GM18526 (cell line): ENCODE data around the gene CFI.

ENCODE experiments used
- POLR2A ChIP-seq: IDR thresholded peaks from 3 replicates; pipeline ENCODE4 v1.6.1; 2011; ENCODE audit not compliant: insufficient read length; ENCODE audit errors: extremely low read depth

The CFI gene

DNA sequence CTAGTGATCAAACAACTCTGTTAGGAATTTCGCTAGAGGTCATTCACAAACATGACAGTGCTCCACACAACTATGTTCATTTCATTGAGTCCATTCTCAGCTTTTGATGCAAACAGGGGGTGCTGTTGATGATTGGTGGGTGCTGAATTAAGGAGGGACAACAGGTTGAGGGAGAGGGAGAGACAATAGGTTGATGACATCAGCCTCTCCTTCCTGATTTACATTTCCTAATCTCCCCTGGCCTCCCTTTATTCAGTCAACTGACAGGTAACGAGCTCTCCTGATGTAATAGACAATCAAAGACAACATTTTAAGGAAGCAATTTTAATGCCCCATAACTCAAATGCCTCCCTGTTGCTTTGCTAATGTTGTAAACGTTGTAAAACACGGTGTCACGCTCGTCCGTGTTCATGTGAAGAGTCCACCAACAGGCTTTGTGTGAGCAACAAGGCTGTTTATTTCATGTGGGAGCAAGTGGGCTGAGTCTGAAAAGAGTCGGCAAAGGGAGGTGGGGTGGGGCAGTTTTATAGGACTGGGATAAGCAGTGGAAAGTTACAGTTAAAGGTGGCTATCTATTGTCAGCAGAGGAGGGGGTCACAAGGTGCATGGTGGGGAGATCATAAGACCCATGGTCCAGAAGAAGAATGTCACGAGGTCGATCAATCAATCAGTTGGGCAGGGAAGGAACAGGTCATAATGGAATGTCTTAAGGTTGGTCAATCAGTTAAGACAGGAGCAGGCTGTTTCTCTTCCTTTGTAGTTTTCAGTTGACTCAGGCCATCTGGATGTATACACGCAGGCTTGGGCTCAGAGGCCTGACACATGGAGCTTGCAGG lies 9.0 kb upstream of the CFI start:
- no peak for TF ChIP-seq POLR2A

DNA sequence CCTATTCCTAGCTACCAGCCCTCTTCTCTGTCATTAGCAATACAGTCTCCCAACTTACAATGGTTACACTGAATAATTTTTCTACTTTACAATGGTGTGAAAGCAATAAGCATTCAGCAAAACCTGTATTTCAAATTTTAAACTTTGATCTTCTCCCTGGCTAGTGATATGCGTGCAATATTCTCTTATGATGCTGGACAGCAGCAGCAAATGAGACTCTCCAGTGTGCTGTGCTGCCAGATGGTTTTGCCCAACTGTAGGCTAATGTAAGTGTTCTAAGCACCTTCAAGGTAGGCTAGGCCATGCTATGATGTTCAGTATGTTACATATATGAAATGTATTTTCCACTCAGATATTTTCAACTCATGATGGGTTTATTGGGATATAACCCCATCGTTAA lies 7.9 kb upstream of the CFI start:
- no peak for TF ChIP-seq POLR2A

DNA sequence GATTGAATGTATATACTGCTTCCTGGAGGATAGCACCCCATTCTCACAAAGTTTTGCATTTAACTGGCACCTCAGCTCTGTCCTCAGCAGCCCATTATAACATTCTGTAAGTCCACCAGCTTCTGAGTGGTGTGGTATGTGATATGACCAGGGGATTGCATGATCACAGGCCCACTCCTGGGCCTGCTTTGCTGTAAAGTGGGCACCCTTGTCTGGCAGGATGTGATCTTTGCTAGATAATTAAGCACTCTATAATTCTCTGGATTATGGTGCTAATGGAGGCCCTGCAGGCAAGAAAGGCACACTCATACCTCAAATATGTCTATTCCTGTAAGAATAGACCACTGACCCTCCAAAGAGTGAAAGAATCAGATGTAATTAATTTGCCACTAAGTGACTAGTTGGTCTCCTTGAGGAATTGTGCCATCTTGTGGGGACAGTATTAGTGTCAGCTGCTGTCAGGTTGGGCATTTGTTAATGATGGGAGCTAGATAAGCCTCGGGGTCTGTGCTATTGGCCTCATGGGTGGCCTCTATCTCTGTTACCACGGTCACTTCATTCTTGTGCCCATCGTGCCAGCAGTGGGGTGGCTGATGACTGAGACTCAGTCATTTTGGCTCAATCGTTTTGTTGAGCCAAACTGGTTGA lies 2.2 kb upstream of the CFI start:
- TF ChIP-seq POLR2A, result no peak

DNA sequence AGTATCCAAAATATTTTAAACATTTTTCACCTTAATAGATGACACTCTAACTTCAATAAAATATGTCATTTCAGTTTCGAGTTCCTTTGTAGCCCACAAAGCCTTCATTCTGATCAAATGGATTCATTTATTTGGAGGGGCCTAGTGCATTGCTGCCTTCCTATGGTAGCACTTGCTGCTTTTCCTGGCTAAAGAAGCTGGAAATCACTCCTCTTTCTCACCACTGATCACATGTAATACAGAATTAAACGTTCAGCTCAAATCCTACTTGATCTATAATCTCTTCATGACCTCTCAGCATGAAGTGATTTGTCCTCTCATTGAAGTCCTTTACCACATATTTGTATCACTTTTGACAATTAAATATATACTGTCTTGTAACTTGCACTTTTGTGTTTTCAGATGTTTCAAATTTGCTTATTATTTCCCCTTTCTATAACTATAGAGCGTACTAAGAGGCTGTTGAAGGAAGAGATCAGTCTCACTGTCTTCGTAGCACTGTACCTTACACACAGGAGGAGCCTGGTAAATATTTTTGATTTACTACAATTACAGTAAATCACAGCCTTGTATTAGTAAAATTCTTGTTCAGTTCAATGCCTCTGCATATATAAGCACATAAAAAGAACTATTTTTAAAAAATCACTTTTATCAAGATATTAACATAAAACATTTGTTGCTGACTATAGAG lies 555 bp downstream of the CFI start:
- TF ChIP-seq POLR2A, result no peak

DNA sequence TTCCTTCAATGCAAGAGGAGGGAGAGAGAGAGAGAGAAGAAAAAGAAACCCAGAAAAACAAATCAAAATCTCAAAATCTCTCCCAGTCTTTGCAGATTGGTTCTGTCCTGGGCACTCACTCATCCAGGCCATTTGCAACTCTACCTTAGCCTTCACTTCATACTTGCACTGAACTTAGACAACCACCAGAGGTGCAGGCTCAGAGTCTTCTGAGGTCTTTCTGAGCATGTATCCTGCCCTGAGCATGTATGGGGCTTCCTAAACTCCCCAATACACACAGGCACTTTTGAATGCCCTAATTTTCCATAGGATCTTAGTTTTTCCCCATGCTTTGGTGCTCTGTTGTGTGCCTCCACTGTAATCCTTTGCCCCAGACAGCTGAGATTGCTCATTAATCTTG lies 2.9 kb downstream of the CFI start:
- no peak for TF ChIP-seq POLR2A

DNA sequence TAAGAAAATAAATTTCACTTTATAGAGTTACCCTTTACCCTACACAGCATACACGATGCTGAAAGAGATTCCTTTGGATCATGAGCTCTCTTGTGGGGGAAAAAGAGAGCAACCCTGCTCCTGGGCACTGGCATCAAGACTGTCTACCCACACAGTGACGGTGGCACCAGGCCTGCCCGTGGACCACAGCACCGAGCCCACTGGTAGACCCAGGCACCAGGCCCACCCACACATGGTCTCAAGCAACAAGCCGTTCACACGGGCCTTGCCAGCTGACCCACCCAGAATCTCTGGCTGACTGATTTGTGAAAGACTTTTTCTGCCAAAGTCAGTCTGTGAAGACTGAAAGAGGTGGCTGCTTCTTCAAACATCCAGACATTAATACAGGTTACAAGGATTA lies 6.7 kb downstream of the CFI start:
- TF ChIP-seq POLR2A, result no peak

DNA sequence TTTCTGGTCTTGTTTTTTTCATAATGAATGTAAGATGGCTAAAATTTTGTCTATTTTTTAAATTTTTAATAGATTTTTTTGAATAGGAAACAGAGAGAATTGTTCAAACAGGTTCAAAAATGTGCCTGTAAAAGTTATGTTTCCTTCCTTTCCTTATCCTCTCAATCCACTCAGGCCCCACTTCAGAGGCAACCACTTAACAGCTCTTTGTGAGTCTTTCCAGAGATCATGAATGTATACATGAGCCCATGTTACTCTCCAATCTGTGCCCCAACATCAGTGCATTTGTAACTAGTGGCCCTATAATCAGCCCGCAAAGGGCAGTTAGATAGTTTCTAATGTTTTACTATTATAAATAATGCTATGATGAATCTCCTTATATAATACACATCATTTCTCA lies 14.0 kb downstream of the CFI start:
- TF ChIP-seq POLR2A, result no peak

DNA sequence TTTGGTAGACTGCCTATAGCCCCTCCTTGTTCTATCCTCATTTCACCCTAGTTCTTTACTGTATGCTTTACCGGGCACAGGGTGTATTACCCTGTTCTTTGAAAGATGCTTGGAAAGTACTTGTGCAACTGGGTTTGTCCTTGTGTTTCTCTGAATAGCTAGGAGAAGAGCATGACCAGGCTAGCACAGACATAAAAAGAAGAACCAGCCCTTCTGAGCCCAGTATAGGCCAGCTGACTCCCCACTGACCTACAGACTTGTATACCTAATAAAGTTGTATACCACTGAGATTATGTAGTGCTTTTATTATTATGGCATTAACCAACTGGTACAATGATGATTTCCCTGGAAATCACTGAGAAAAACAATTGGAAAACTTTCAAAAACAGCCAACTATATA lies 15.0 kb downstream of the CFI start:
- no peak for TF ChIP-seq POLR2A

DNA sequence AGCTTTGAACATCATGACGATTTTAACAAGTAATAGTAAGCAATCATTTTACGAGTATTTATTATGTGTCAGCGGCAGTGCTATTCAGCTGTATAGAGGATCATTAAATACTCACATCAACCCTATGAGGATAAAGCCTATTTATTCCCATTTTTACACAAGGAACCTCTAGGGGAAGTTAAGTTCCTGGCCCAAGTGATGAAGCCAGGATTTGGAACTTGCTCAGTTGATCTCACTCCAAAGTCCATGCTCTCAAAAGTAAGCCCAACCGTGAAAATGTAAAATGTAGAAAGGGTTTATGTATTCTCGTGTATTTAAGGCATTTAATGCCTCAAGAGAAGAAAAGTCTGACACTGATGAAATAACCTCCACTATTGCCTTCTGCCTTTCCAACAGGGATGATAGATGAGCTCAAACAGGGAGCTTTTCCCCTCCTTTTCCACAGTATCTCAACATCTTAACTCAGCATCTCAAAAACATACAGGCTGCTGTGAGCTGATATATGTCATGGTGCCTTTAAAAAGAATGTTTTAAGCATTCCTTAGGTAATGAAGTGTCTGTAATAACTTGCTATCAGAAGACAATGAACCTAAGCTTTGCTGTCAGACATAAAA lies 36.9 kb downstream of the CFI start:
- TF ChIP-seq POLR2A, result no peak

DNA sequence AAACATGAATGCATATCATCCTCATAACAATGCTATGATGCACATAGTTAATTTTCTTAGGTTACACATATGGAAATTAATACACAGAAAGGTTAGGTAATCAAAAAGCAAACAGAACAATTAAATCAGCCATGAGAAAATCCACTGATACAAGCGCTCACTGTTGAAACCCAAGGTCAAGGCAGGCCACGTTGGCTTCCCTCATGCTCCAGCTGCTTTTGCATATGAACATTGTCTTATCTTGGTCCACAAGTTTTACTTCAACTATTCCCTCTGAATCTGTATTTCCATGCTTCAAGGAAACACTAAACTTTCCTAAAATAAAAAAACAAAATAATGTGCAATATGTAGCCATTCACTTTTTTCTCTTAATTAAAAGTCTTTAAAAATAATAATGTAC lies 37.4 kb downstream of the CFI start:
- no peak for TF ChIP-seq POLR2A

DNA sequence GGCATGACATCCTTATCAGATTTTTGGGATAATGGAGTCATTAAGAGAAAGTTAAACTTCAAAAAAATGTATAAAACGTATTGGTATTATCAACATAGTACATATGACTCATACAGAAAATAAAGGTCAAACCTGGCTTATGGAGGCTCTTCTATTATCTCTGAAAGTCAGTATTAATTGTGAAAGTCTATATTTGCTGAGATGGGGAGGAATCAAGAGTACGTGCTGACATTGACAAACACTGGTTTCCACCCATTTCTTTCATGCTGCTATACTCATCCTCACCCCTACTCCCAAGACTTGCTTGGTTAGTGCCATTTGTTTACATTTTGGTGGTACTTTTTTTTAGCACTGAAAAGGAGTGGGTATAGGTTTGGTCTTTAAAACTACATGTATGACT lies 41.1 kb downstream of the CFI start:
- no peak for TF ChIP-seq POLR2A

DNA sequence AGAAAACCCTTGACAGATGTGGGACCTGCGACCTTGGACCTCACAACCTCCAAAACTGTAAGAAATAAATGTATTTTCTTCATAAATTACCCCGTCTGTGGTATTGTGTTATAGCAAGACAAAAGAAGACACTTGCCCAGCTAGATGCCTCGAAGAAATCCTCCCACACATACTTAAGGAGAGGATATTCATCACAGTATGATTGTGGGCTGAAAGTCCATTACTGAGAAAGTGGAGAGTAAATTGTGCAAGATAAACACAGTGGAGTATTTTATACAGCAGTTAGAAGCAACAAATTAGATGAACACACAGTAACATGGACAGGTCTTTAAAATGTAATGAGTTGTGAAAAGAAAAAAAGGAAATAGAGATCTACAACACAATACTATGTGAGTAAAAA lies 46.1 kb downstream of the CFI start:
- TF ChIP-seq POLR2A, result no peak

DNA sequence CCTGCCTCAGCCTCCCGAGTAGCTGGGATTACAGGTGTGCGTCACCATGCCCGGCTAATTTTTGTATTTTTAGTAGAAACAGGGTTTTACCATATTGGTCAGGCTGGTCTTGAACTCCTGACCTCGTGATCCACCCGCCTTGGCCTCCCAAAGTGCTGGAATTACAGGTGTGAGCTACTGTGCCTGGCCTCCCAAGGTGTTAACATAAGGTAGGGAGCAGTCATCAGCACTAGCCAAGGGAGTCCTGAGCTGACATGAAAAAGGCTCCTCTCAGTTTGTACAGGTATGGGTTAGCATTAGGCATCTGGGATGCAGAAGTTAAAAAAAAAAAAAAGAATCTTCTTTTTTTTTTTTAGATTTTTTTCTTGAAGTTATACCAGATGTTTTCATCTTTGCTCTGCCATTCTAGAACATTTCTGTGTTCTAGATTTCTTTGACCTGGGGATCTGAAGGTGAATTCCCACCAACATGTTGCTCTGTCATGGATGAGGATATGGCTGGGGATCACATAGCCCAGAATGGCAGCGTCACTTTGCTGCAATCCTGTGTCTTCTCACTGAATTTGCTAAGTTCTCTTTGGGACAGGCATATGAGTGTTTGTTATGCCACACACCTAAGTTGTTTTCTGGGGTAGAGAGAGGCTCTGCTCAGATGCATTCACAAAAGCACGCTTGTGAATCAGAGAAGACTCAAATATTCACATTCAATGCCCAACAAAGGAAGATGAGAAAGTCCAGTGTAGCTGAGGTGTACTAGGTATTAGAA lies 47.5 kb downstream of the CFI start:
- no peak for TF ChIP-seq POLR2A

DNA sequence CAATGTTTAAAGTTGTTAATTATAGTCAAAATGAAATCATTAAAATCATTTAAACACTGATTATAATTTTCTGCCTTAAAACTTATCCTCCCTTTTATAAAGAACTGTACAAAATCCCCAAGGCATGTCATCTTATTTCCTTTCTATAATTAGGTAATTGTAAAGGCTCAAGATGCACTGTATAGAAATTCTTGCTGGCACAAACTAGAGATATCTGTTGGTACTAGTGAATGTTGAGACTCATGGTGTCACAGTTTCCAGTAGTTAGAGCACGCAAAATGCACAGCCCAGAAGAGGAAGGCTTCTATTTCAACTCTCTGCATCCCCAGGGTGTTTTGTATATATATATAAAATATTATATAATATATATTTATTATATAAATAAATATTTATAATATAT lies 49.3 kb downstream of the CFI start:
- no peak for TF ChIP-seq POLR2A

DNA sequence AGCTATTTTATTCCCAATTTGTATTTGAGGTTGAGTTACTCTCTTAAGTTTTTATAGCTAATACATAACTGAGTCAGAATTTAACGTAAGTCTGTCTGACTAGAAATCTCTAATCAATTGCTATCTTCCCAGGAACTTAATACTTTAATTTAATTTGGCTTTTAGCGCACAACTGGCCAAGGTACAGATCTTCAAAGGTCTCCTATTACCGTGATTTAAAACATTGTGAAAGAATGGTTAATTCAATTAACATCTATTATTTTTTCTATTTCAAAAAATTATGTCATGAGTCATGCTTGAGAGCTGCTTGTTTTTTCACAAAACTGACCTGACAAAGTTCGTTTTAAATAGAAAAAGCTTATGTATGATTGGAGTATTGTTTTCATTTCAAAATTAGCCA lies 49.9 kb downstream of the CFI start:
- no peak for TF ChIP-seq POLR2A

DNA sequence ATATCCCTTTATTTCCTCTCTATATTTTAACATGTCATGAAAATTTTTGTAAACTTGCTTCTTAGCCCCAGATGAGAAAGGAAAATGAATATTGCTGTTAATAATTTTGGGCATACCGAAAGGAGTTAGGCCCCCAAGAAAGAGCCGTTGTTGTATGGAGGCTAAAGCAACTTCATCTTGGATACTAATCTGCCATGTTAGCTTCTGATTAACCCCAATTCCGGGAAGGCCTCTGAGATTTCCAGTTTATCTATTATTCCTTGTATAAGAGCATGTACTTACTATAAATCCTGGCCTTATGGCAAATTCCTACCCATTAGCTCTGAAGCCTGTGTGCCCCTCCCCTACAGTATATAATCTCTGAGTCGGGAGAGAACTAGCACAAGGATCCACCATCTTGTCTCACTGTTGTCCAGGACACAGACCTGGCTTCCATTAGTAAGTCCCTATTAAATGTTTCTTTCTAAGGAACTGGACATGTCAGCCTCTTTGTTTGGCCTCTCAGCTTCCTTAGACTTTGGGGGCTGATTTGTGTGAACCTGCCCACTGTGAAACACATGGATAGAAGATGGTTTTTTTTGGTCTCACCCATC lies 51.1 kb downstream of the CFI start:
- no peak for TF ChIP-seq POLR2A
